Gastroesophageal sphincter (tissue), 4 donors: ENCODE results near the gene ABCA5. TPM values are rescaled to one million over a fixed set of nuclear protein-coding genes. Genes with fewer than 3 reads are reported as not detected.
"Not testable (repeated sequence)": the region's sequence is repeated elsewhere in the genome, so short reads cannot be mapped to it uniquely, and the experiment has no call there.

Source experiments
- ATAC-seq: fragments of 150-250 bp; one replicate; pipeline ENCODE4 v1.9.1; 2016; ENCODE audit warnings: mild to moderate bottlenecking, moderate library complexity
- H3K27ac ChIP-seq, 4 donors: fragments of 200-600 bp; sonication (generic) in 3 of 4; 1 replicate in 3 of 4; 2 replicates in 1 of 4; pipeline ENCODE4 v1.5.1; 2016 to 2019
- H3K27me3 ChIP-seq: fragments of 200-600 bp; sonication (generic); one replicate; pipeline ENCODE4 v1.5.1; 2019
- H3K36me3 ChIP-seq, 2 donors: fragments of 200-600 bp; sonication (generic); one replicate each; pipeline ENCODE4 v1.5.1; 2019; ENCODE audit warnings: control low read depth in 1 of 2
- H3K4me1 ChIP-seq, 3 donors: fragments of 200-600 bp; sonication (generic); 1 replicate in 2 of 3; 2 replicates in 1 of 3; pipeline ENCODE4 v1.5.1; 2016 to 2019; ENCODE audit warnings: control low read depth in 2 of 3
- H3K4me3 ChIP-seq, 2 donors: fragments of 200-600 bp; sonication (generic); one replicate each; pipeline ENCODE4 v1.5.1; 2019; ENCODE audit warnings: mild to moderate bottlenecking in 1 of 2, moderate library complexity in 1 of 2
- H3K9me3 ChIP-seq, 3 donors: fragments of 200-600 bp; sonication (generic); one replicate each; pipeline ENCODE4 v1.5.1; 2017 to 2019; ENCODE audit warnings: control low read depth in 2 of 3
- CTCF ChIP-seq, 4 experiments: fragments of 200-600 bp in 2 of 4; fragments of 450-650 bp in 2 of 4; sonication (generic) in 1 of 4; IDR thresholded peaks; one replicate each; pipeline ENCODE4 v1.5.1; 2017 to 2019; ENCODE audit warnings: antibody characterized with exemption in 4 of 4, mild to moderate bottlenecking in 2 of 4, moderate library complexity in 2 of 4
- EP300 ChIP-seq: sonication (generic); formaldehyde crosslinking; IDR thresholded peaks from one replicate; pipeline ENCODE4 v1.6.1; 2017; ENCODE audit warnings: antibody characterized with exemption, mild to moderate bottlenecking
- POLR2A ChIP-seq, 2 donors: fragments of 450-650 bp; IDR thresholded peaks; one replicate each; pipeline ENCODE4 v1.6.1; 2017; ENCODE audit warnings: antibody characterized with exemption in 2 of 2, mild to moderate bottlenecking in 2 of 2, moderate library complexity in 1 of 2
- POLR2AphosphoS5 ChIP-seq: sonication (generic); formaldehyde crosslinking; IDR thresholded peaks from one replicate; pipeline ENCODE4 v1.6.1; 2017; ENCODE audit warnings: antibody characterized with exemption
- WGBS, 2 donors: methylation state at CpG; one replicate each; pipeline ENCODE4 v1.1.5; 2018; ENCODE audit warnings: low coverage in 1 of 2; 5-methylcytosine and 5-hydroxymethylcytosine counted together
- total RNA-seq, 4 donors: library from RNA; depleted of rRNA; stranded (reverse); fragments of >200 nt; gene quantifications; one replicate each; pipeline ENCODE4 v1.1.0, GENCODE V29; 2016

ABCA5 gene
- total RNA-seq, 4 donors from 2014 or later = 9.4 to 42.0 (median 22.0) TPM

- Histone ChIP-seq H3K36me3 (peaks cover 0 to 31% of the 10 kb centered on the region in 2 donors), H3K27ac (no peak overlapping the region), H3K9me3 (no peaks in the 10 kb centered on the region), H3K27me3 (no peaks in the 10 kb centered on the region), H3K4me1 (no peaks in the 10 kb centered on the region), H3K4me3 (no peak overlapping the region)
- WGBS, 2 donors = 82 to 88% methylated on average over 1 of the region's 1 CpG
- TF ChIP-seq POLR2A (IDR thresholded peaks at IDR 0.05) (no peak), POLR2AphosphoS5 (no peak), CTCF (IDR thresholded peaks at IDR 0.05) (no peak), EP300 (no peak)
- ATAC-seq = no peak
These were observed 24.3 kb downstream of the ABCA5 start for GRCh38 chr17:69302682-69303081.

GRCh38 chr17:69300222-69300621 is 26.7 kb downstream of the ABCA5 start:
- no peak for ATAC-seq
- Histone ChIP-seq H3K27me3 (no peaks in the 10 kb centered on the region), H3K36me3 (peaks cover 0 to 41% of the 10 kb centered on the region in 2 donors), H3K4me3 (no peak overlapping the region), H3K9me3 (no peaks in the 10 kb centered on the region), H3K27ac (no peak overlapping the region), H3K4me1 (no peaks in the 10 kb centered on the region)
- WGBS, 2 donors = 100% methylated on average over 1 to 3 of the region's 3 CpGs
- TF ChIP-seq POLR2AphosphoS5 = no peak
- TF ChIP-seq EP300 = no peak
- TF ChIP-seq POLR2A (IDR thresholded peaks at IDR 0.05) = no peak
- no peak for TF ChIP-seq CTCF (IDR thresholded peaks at IDR 0.05)

- H3K9me3 ChIP-seq, H3K27me3 ChIP-seq, ATAC-seq, H3K27ac ChIP-seq, H3K4me3 ChIP-seq, H3K4me1 ChIP-seq: not testable (repeated sequence)
- peaks cover 0 to 58% of the 10 kb centered on the region in 2 donors for H3K36me3 ChIP-seq
- 75 to 81% methylated on average over 2 to 3 of the region's 3 CpGs for WGBS, 2 donors
These were observed 28.7 kb downstream of the ABCA5 start for GRCh38 chr17:69298120-69298722.

GRCh38 chr17:69287168-69287567 is 39.8 kb downstream of the ABCA5 start:
- no peaks in the 10 kb centered on the region for H3K9me3 ChIP-seq
- ATAC-seq = no peak
- H3K27me3 ChIP-seq = no peaks in the 10 kb centered on the region
- no peak overlapping the region for H3K27ac ChIP-seq
- H3K4me3 ChIP-seq = no peak overlapping the region
- H3K36me3 ChIP-seq = peaks cover 0 to 91% of the 10 kb centered on the region in 2 donors
- no peaks in the 10 kb centered on the region for H3K4me1 ChIP-seq
- WGBS, 2 donors = 89 to 91% methylated on average over 1 of the region's 1 CpG
- no peak for TF ChIP-seq EP300
- TF ChIP-seq POLR2A (IDR thresholded peaks at IDR 0.05) = no peak
- no peak for TF ChIP-seq POLR2AphosphoS5
- no peak for TF ChIP-seq CTCF (IDR thresholded peaks at IDR 0.05)

- Histone ChIP-seq H3K4me3 (no peak overlapping the region), H3K4me1 (no peaks in the 10 kb centered on the region), H3K27me3 (no peaks in the 10 kb centered on the region), H3K27ac (no peak overlapping the region), H3K9me3 (no peaks in the 10 kb centered on the region), H3K36me3 (peaks cover 0 to 94% of the 10 kb centered on the region in 2 donors)
- TF ChIP-seq EP300 (no peak), CTCF (IDR thresholded peaks at IDR 0.05) (no peak), POLR2AphosphoS5 (no peak), POLR2A (IDR thresholded peaks at IDR 0.05) (no peak)
- ATAC-seq = no peak
These were observed 40.7 kb downstream of the ABCA5 start for GRCh38 chr17:69286257-69286656.
